Stimulated activated CD8-positive, alpha-beta memory T cell treated with anti-CD3 and anti-CD28 coated beads, Interleukin-2, amount 100 ng/mL, for 48 hours (primary cell): ENCODE results near the gene EPB41.
"Not testable (repeated sequence)": the region's sequence is repeated elsewhere in the genome, so short reads cannot be mapped to it uniquely, and the experiment has no call there.

ENCODE experiments used
- DNase-seq, 2 donors: peaks; one replicate each; pipeline ENCODE4 v3.0.0-alpha.2; 2020; ENCODE audit warnings: low read depth in 2 of 2

EPB41 gene

GRCh38 chr1:28914228-28915030 is at the start of gene EPB41:
TSS of gene EPB41 (plus strand) at chr1:28914569. CDS start at chr1:28987438, 72,869 bp downstream.
- DNase-seq, result peak; percentile 89 to 91

GRCh38 chr1:28864695-28865094 is 49.7 kb upstream of the EPB41 start:
- DNase-seq, result no peak

- no peak for DNase-seq
These were observed 48.2 kb upstream of the EPB41 start for GRCh38 chr1:28865997-28866650.

GRCh38 chr1:28867850-28868249 is 46.5 kb upstream of the EPB41 start:
- DNase-seq, result no peak

GRCh38 chr1:28869952-28870351 is 44.4 kb upstream of the EPB41 start:
- no peak for DNase-seq

GRCh38 chr1:28871631-28872401 is 42.6 kb upstream of the EPB41 start:
- no peak for DNase-seq

- DNase-seq, result not testable (repeated sequence)
These were observed 39.2 kb upstream of the EPB41 start for GRCh38 chr1:28875134-28875533.

GRCh38 chr1:28877132-28877781 is 37.1 kb upstream of the EPB41 start:
- DNase-seq, result peak; percentile 45 to 62

- no peak for DNase-seq
These were observed 35.6 kb upstream of the EPB41 start for GRCh38 chr1:28878796-28879195.

- DNase-seq, result peak; percentile 62 to 77
These were observed 32.2 kb upstream of the EPB41 start for GRCh38 chr1:28882009-28882628.

- no peak for DNase-seq
These were observed 31.1 kb upstream of the EPB41 start for GRCh38 chr1:28883242-28883616.

GRCh38 chr1:28885472-28885877 is 28.9 kb upstream of the EPB41 start:
- DNase-seq, result no peak

GRCh38 chr1:28885977-28886730 is 28.2 kb upstream of the EPB41 start:
- no peak for DNase-seq

GRCh38 chr1:28886731-28887418 is 27.5 kb upstream of the EPB41 start:
- peak; percentile 80 to 83 for DNase-seq

GRCh38 chr1:28887419-28887834 is 26.9 kb upstream of the EPB41 start:
- peak in 1 of 2 donors; percentile 18 for DNase-seq

- no peak for DNase-seq
These were observed 26.3 kb upstream of the EPB41 start for GRCh38 chr1:28887835-28888682.

- DNase-seq, result no peak
These were observed 25.5 kb upstream of the EPB41 start for GRCh38 chr1:28888915-28889314.

- DNase-seq, result no peak
These were observed 25.0 kb upstream of the EPB41 start for GRCh38 chr1:28889357-28889756.

- DNase-seq, result no peak
These were observed 23.9 kb upstream of the EPB41 start for GRCh38 chr1:28890435-28890834.
